Measurements from ENCODE around the gene WASHC4. TPM values are rescaled to one million over a fixed set of nuclear protein-coding genes. Genes with fewer than 3 reads are reported as not detected.

Gene WASHC4
- total RNA-seq, 1 experiment from 2014 or later: 39.1 TPM

- Histone ChIP-seq H3K27me3 (replicated peaks; ENCODE audit: insufficient read depth, low read depth, low read length, poor library complexity) (no peaks in the 10 kb centered on the region), H3K27ac (ENCODE audit: low read depth, low read length, poor library complexity, severe bottlenecking) (no peak overlapping the region), H3K9me3 (ENCODE audit: low read depth, low read length, poor library complexity, severe bottlenecking) (peaks cover 2% of the 10 kb centered on the region), H3K4me1 (ENCODE audit: insufficient read depth, low read length, poor library complexity, severe bottlenecking) (no peaks in the 10 kb centered on the region), H3K4me3 (ENCODE audit: low read depth, low read length, poor library complexity, severe bottlenecking) (no peak overlapping the region), H3K36me3 (ENCODE audit: insufficient read depth, low read length, poor library complexity, severe bottlenecking) (no peaks in the 10 kb centered on the region)
- DNase-seq (ENCODE audit: low spot score): peak; percentile 46
- intact Hi-C loops (cut with micrococcal nuclease; ENCODE audit: unreplicated experiment): loop anchor here (5.0 kb wide), 1 partner anchor 718 kb away; no protein-coding TSS in a partner anchor
- TF ChIP-seq EZH2 (IDR thresholded peaks at IDR 0.05; ENCODE audit: borderline replicate concordance, low read depth, low read length, poor library complexity, severe bottlenecking) (no peak), CTCF (conservative IDR thresholded peaks at IDR 0.05; ENCODE audit: low read depth, low read length) (no peak)
- no TSS peak for BruUV-seq (replicated peaks)
- ChIA-PET POLR2A (ENCODE audit: low non-redundant PET) (no interaction called here), CTCF (no interaction called here)
These were observed 7.1 kb upstream of the WASHC4 start for GRCh38 chr12:105100207-105100985.

GRCh38 chr12:105100998-105101397, 6.5 kb upstream of the WASHC4 start:
- intact Hi-C loops (cut with micrococcal nuclease; ENCODE audit: unreplicated experiment): loop anchor here (5.0 kb wide), 1 partner anchor 719 kb away; no protein-coding TSS in a partner anchor
- no peaks in the 10 kb centered on the region for H3K27me3 ChIP-seq (replicated peaks; ENCODE audit: insufficient read depth, low read depth, low read length, poor library complexity)
- CTCF ChIA-PET: no interaction called here
- H3K27ac ChIP-seq (ENCODE audit: low read depth, low read length, poor library complexity, severe bottlenecking): no peak overlapping the region
- no peaks in the 10 kb centered on the region for H3K36me3 ChIP-seq (ENCODE audit: insufficient read depth, low read length, poor library complexity, severe bottlenecking)
- H3K4me3 ChIP-seq (ENCODE audit: low read depth, low read length, poor library complexity, severe bottlenecking): no peak overlapping the region
- no peak for DNase-seq (ENCODE audit: low spot score)
- H3K4me1 ChIP-seq (ENCODE audit: insufficient read depth, low read length, poor library complexity, severe bottlenecking): no peaks in the 10 kb centered on the region
- POLR2A ChIA-PET (ENCODE audit: low non-redundant PET): no interaction called here
- no TSS peak for BruUV-seq (replicated peaks)
- TF ChIP-seq EZH2 (IDR thresholded peaks at IDR 0.05; ENCODE audit: borderline replicate concordance, low read depth, low read length, poor library complexity, severe bottlenecking): no peak
- TF ChIP-seq CTCF (conservative IDR thresholded peaks at IDR 0.05; ENCODE audit: low read depth, low read length): peak; percentile 40; the same call in 1 of the 2 replicates
- H3K9me3 ChIP-seq (ENCODE audit: low read depth, low read length, poor library complexity, severe bottlenecking): no peaks in the 10 kb centered on the region

GRCh38 chr12:105102673-105103072, 4.9 kb upstream of the WASHC4 start:
- no peaks in the 10 kb centered on the region for H3K27me3 ChIP-seq (replicated peaks; ENCODE audit: insufficient read depth, low read depth, low read length, poor library complexity)
- no peaks in the 10 kb centered on the region for H3K4me1 ChIP-seq (ENCODE audit: insufficient read depth, low read length, poor library complexity, severe bottlenecking)
- ChIA-PET POLR2A (ENCODE audit: low non-redundant PET) (no interaction called here), CTCF (interaction anchor here (0.6 kb wide), 1 partner anchor 781 kb away, joined by 3 read pairs; no protein-coding TSS in a partner anchor)
- no peak overlapping the region for H3K4me3 ChIP-seq (ENCODE audit: low read depth, low read length, poor library complexity, severe bottlenecking)
- no peaks in the 10 kb centered on the region for H3K36me3 ChIP-seq (ENCODE audit: insufficient read depth, low read length, poor library complexity, severe bottlenecking)
- intact Hi-C loops (cut with micrococcal nuclease; ENCODE audit: unreplicated experiment): loop anchor here (5.0 kb wide), 1 partner anchor 720 kb away; no protein-coding TSS in a partner anchor
- TF ChIP-seq CTCF (conservative IDR thresholded peaks at IDR 0.05; ENCODE audit: low read depth, low read length): no peak
- TF ChIP-seq EZH2 (IDR thresholded peaks at IDR 0.05; ENCODE audit: borderline replicate concordance, low read depth, low read length, poor library complexity, severe bottlenecking): no peak
- H3K27ac ChIP-seq (ENCODE audit: low read depth, low read length, poor library complexity, severe bottlenecking): no peak overlapping the region
- no TSS peak for BruUV-seq (replicated peaks)
- no peak for DNase-seq (ENCODE audit: low spot score)
- H3K9me3 ChIP-seq (ENCODE audit: low read depth, low read length, poor library complexity, severe bottlenecking): no peaks in the 10 kb centered on the region

Measured in A673 (cell line).